Stimulated activated CD4-positive, alpha-beta T cell treated with anti-CD3 and anti-CD28 coated beads, Interleukin-15, amount 100 ng/mL, for 48 hours (primary cell): ENCODE measurements around the gene NAGPA.

ENCODE experiments used
- DNase-seq, 2 donors: peaks; one replicate each; pipeline ENCODE4 v3.0.0-alpha.2; 2020; ENCODE audit warnings: low read depth in 2 of 2

NAGPA gene

GRCh38 chr16:5003211-5003610 is 30.5 kb downstream of the NAGPA start:
- no peak for DNase-seq

- no peak for DNase-seq
These were observed 31.0 kb downstream of the NAGPA start for GRCh38 chr16:5002699-5003143.

- no peak for DNase-seq
These were observed 31.7 kb downstream of the NAGPA start for GRCh38 chr16:5001986-5002385.

GRCh38 chr16:5001571-5001970 is 32.2 kb downstream of the NAGPA start:
- no peak for DNase-seq

- no peak for DNase-seq
These were observed 33.1 kb downstream of the NAGPA start for GRCh38 chr16:5000573-5001001.

- no peak for DNase-seq
These were observed 38.9 kb downstream of the NAGPA start for GRCh38 chr16:4994719-4995434.

- no peak for DNase-seq
These were observed 42.0 kb downstream of the NAGPA start for GRCh38 chr16:4991754-4992153.

- DNase-seq, result no peak
These were observed 43.3 kb downstream of the NAGPA start for GRCh38 chr16:4990415-4990814.

GRCh38 chr16:4989391-4990006 is 44.2 kb downstream of the NAGPA start:
- no peak for DNase-seq

- no peak for DNase-seq
These were observed 45.1 kb downstream of the NAGPA start for GRCh38 chr16:4988647-4989046.

- no peak for DNase-seq
These were observed 46.0 kb downstream of the NAGPA start for GRCh38 chr16:4987580-4988374.

- DNase-seq, result no peak
These were observed 46.5 kb downstream of the NAGPA start for GRCh38 chr16:4987250-4987579.

- no peak for DNase-seq
These were observed 49.4 kb downstream of the NAGPA start for GRCh38 chr16:4984174-4984990.

- no peak for DNase-seq
These were observed 51.5 kb downstream of the NAGPA start for GRCh38 chr16:4982056-4982867.

GRCh38 chr16:4981473-4981872 is 52.3 kb downstream of the NAGPA start:
- DNase-seq, result no peak

- DNase-seq, result no peak
These were observed 53.0 kb downstream of the NAGPA start for GRCh38 chr16:4980691-4981090.

GRCh38 chr16:4979736-4980660 is 53.7 kb downstream of the NAGPA start:
- DNase-seq, result no peak

- DNase-seq, result no peak
These were observed 54.6 kb downstream of the NAGPA start for GRCh38 chr16:4979164-4979563.

GRCh38 chr16:4976611-4977145 is 57.1 kb downstream of the NAGPA start:
- DNase-seq, result no peak

GRCh38 chr16:4976079-4976478 is 57.7 kb downstream of the NAGPA start:
- no peak for DNase-seq
